Immature natural killer cell (primary cell): ENCODE measurements around the gene MBTD1. TPM values are rescaled to one million over a fixed set of nuclear protein-coding genes. Genes with fewer than 3 reads are reported as not detected.

Source experiments
- DNase-seq, 3 donors: peaks; one replicate each; pipeline ENCODE4 v3.0.0; 2022; ENCODE audit warnings: mixed read lengths in 1 of 3
- H3K27ac Mint-ChIP-seq, 6 donors: one replicate each; pipeline ENCODE4 v1.8.0; 2020; ENCODE audit warnings: mixed read lengths in 6 of 6, mild to moderate bottlenecking in 5 of 6, inconsistent platforms in 4 of 6, moderate library complexity in 3 of 6
- H3K27me3 Mint-ChIP-seq, 3 donors: one replicate each; pipeline ENCODE4 v1.8.0; 2020 to 2021; ENCODE audit warnings: low read depth in 3 of 3, mild to moderate bottlenecking in 3 of 3, mixed read lengths in 3 of 3, moderate library complexity in 3 of 3, inconsistent platforms in 1 of 3
- H3K36me3 Mint-ChIP-seq, 3 donors: one replicate each; pipeline ENCODE4 v1.8.0; 2020; ENCODE audit warnings: mixed read lengths in 3 of 3, inconsistent platforms in 2 of 3, mild to moderate bottlenecking in 2 of 3
- H3K4me1 Mint-ChIP-seq, 2 donors: one replicate each; pipeline ENCODE4 v1.8.0; 2020; ENCODE audit warnings: inconsistent platforms in 2 of 2, mild to moderate bottlenecking in 2 of 2, mixed read lengths in 2 of 2, moderate library complexity in 1 of 2
- H3K4me3 Mint-ChIP-seq, 5 donors: one replicate each; pipeline ENCODE4 v1.8.0; 2020; ENCODE audit warnings: mild to moderate bottlenecking in 5 of 5, mixed read lengths in 5 of 5, inconsistent platforms in 3 of 5, moderate library complexity in 3 of 5
- H3K9me3 Mint-ChIP-seq, 6 donors: one replicate each; pipeline ENCODE4 v1.8.0; 2020; ENCODE audit warnings: mild to moderate bottlenecking in 6 of 6, mixed read lengths in 6 of 6, inconsistent platforms in 4 of 6, moderate library complexity in 3 of 6
- polyA plus RNA-seq, 3 donors: library from polyadenylated mRNA; unstranded; fragments of 300-500 nt; fragmentation: Illumina TruSeq; gene quantifications; one replicate each; pipeline ENCODE4 v1.2.3, GENCODE V29; 2021

The MBTD1 gene
- polyA plus RNA-seq, 3 donors from 2014 or later, result 4.0 to 7.6 (median 6.9) TPM

DNA sequence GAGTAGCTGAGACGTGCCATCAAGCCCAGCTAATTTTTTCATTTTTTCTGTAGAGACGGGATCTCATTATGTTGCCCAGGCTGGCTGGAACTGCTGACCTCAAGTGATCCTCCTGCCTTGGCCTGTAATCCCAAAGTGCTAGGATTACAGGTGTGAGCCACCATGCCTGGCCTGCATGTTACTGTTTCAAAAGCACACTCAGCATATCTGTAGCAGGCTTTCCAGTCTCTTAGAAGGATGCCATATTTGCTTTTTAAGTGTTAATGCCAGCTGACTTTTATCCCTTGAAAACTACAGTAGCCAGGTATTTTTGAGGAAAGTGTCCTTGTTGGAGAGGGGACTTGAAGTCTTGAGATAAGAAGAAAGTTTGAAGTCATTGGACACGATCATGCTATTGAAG is 123.9 kb downstream of the MBTD1 start:
- H3K4me3 Mint-ChIP-seq, result no peak overlapping the region
- DNase-seq, result no peak
- no peaks in the 10 kb centered on the region for H3K4me1 Mint-ChIP-seq
- no peaks in the 10 kb centered on the region for H3K36me3 Mint-ChIP-seq
- H3K27me3 Mint-ChIP-seq, result peaks cover 0 to 6% (median 4%) of the 10 kb centered on the region in 3 donors
- no peaks in the 10 kb centered on the region for H3K9me3 Mint-ChIP-seq
- H3K27ac Mint-ChIP-seq, result no peak overlapping the region

DNA sequence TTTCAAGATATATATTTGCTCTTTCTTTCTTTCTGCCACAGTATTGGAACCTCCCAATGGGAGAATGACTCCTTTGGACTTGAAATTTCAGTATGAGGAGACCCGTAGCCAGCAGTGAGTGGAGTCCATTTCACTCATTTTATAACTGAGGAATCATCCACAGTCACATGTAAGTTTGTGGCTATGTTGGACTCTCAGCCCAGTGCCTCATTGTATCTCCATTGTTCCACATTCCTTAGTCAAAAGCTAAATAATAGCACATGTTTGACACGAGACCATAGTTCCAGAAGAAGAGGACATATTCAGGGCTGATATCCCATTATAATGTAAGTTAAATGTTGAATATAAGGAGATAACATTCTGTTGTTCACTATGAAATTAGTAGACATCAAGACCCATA is 126.5 kb downstream of the MBTD1 start:
- Mint-ChIP-seq H3K27ac (no peak overlapping the region), H3K36me3 (no peaks in the 10 kb centered on the region), H3K4me3 (no peak overlapping the region), H3K4me1 (no peaks in the 10 kb centered on the region), H3K9me3 (no peaks in the 10 kb centered on the region), H3K27me3 (peaks cover 0 to 5% (median 4%) of the 10 kb centered on the region in 3 donors)
- DNase-seq, result no peak

DNA sequence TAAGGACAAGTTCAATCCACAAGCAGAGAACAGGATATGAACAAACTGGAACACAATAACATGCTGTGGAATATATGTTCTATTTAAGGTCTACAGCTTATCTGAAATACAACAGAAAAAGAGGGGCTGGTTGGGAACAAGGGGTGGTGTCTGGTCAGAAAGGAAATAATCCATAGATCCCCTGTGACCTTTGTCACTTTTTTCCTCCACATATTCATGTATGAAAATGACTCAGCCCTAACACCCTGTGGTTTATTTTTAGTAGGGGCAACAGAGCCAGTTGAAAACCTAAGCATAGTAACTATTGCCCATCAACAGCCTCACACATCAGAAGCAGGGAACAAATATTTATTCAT is 126.9 kb downstream of the MBTD1 start:
- no peak overlapping the region for H3K27ac Mint-ChIP-seq
- H3K4me3 Mint-ChIP-seq, result no peak overlapping the region
- H3K36me3 Mint-ChIP-seq, result no peaks in the 10 kb centered on the region
- H3K27me3 Mint-ChIP-seq, result peaks cover 0 to 6% (median 4%) of the 10 kb centered on the region in 3 donors
- no peaks in the 10 kb centered on the region for H3K9me3 Mint-ChIP-seq
- H3K4me1 Mint-ChIP-seq, result no peaks in the 10 kb centered on the region
- no peak for DNase-seq

DNA sequence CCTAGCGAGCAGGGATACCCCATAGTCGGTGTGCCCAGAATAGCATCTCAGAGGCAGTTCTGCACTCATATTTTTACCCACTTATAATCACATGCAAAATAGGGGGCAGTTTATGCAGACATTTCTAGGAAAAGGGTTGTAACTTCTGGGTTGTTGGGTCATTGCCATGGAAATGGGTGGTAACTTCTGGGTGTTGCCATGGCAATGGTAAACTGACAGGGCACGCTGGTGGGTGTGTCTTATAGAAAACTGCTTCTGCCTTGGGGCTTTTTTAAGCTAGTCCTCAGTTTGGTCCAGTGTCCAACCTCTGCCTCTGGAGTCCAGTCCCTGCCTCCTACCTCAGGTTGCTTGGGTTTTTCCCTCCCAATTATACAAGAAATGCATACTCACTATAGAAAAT is 131.8 kb downstream of the MBTD1 start:
- no peaks in the 10 kb centered on the region for H3K36me3 Mint-ChIP-seq
- no peaks in the 10 kb centered on the region for H3K9me3 Mint-ChIP-seq
- no peak overlapping the region for H3K27ac Mint-ChIP-seq
- no peak overlapping the region for H3K4me3 Mint-ChIP-seq
- H3K27me3 Mint-ChIP-seq, result peaks cover 0 to 5% (median 0%) of the 10 kb centered on the region in 3 donors
- no peaks in the 10 kb centered on the region for H3K4me1 Mint-ChIP-seq
- DNase-seq, result no peak

Other genes with a start within 250 kb of the MBTD1 start
- 1 to 10 TPM; 1.4 to 7.3 (median 4.3) TPM for gene SPAG9, start 139.2 kb downstream of the MBTD1 start, polyA plus RNA-seq
- 10 to 100 TPM; 62.8 to 92.8 (median 75.9) TPM for gene NME1, start 106.5 kb downstream of the MBTD1 start, polyA plus RNA-seq
- 100 to 1,000 TPM; 170 to 272 (median 223) TPM for gene NME2, start 93.6 kb downstream of the MBTD1 start, polyA plus RNA-seq
- gene UTP18, start 497 bp upstream of the MBTD1 start, polyA plus RNA-seq, result 10 to 100 TPM; 28.1 to 44.5 (median 35.9) TPM